Gastrocnemius medialis (tissue), 4 donors: ENCODE data around the gene PTH1R. TPM values are rescaled to one million over a fixed set of nuclear protein-coding genes. Genes with fewer than 3 reads are reported as not detected.

Experiments used
- ATAC-seq, 2 donors: fragments of 150-250 bp; one replicate each; pipeline ENCODE4 v1.9.1; 2016
- DNase-seq, 2 donors: peaks; one replicate each; pipeline ENCODE4 v3.0.0-alpha.2; 2019
- H3K27ac ChIP-seq, 4 donors: fragments of 200-600 bp; sonication (generic); 1 replicate in 1 of 4; 2 replicates in 3 of 4; pipeline ENCODE4 v1.5.1; 2016 to 2018; ENCODE audit warnings: mild to moderate bottlenecking in 2 of 4, moderate library complexity in 1 of 4
- H3K27me3 ChIP-seq, 3 donors: fragments of 200-600 bp; sonication (generic) in 2 of 3; 1 replicate in 1 of 3; 2 replicates in 2 of 3; pipeline versions ENCODE4 v1.5.1 to v1.6.0; 2016 to 2019; ENCODE audit warnings: mild to moderate bottlenecking in 1 of 3, moderate library complexity in 1 of 3
- H3K36me3 ChIP-seq, 2 donors: fragments of 200-600 bp; sonication (generic) in 1 of 2; one replicate each; pipeline ENCODE4 v1.5.1; 2017 to 2018
- H3K4me1 ChIP-seq, 2 donors: fragments of 200-600 bp; sonication (generic) in 1 of 2; one replicate each; pipeline ENCODE4 v1.5.1; 2016 to 2017; ENCODE audit warnings: mild to moderate bottlenecking in 2 of 2
- H3K4me3 ChIP-seq, 4 donors: fragments of 200-600 bp; sonication (generic) in 3 of 4; 1 replicate in 1 of 4; 2 replicates in 3 of 4; pipeline ENCODE4 v1.5.1; 2016 to 2019; ENCODE audit warnings: mild to moderate bottlenecking in 2 of 4
- H3K9me3 ChIP-seq, 3 donors: fragments of 200-600 bp; sonication (generic) in 2 of 3; 1 replicate in 1 of 3; 2 replicates in 2 of 3; pipeline ENCODE4 v1.5.1; 2016 to 2019
- POLR2A ChIP-seq, 2 donors: fragments of 450-650 bp; IDR thresholded peaks; one replicate each; pipeline ENCODE4 v1.6.1; 2017; ENCODE audit warnings: antibody characterized with exemption in 2 of 2, mild to moderate bottlenecking in 2 of 2, moderate library complexity in 2 of 2
- in situ Hi-C, 4 donors: fragments of 200-750 bp; cut with MboI; loops; one replicate each; pipeline versions ENCODE4 v1.15.0 to v1.8.0; 2017; ENCODE audit warnings: low sequenced_read_pairs in 4 of 4
- intact Hi-C: fragments of 100-400 bp; cut with DNase I; formaldehyde crosslinking; loops from one replicate; pipeline ENCODE4 v1.15.1; 2023; ENCODE audit warnings: low total_unique reads
- total RNA-seq, 4 donors: library from RNA; depleted of rRNA; stranded (reverse); fragments of >200 nt; gene quantifications; one replicate each; pipeline versions ENCODE4 v1.1.0 to v1.2.3, GENCODE V29; 2016
- TF ChIP-seq, protein P1 (sequence below), 5 experiments: fragments of 450-650 bp in 3 of 5; fragments of 200-600 bp in 2 of 5; sonication (generic) in 2 of 5; IDR thresholded peaks in 4 of 5; conservative IDR thresholded peaks in 1 of 5; 1 replicate in 4 of 5; 2 replicates in 1 of 5; pipeline ENCODE4 v1.5.1; 2016 to 2019; ENCODE audit warnings: antibody characterized with exemption in 5 of 5, mild to moderate bottlenecking in 3 of 5, moderate library complexity in 3 of 5

Gene PTH1R
- total RNA-seq, 4 donors from 2014 or later, result 2.3 to 7.9 (median 7.3) TPM

DNA sequence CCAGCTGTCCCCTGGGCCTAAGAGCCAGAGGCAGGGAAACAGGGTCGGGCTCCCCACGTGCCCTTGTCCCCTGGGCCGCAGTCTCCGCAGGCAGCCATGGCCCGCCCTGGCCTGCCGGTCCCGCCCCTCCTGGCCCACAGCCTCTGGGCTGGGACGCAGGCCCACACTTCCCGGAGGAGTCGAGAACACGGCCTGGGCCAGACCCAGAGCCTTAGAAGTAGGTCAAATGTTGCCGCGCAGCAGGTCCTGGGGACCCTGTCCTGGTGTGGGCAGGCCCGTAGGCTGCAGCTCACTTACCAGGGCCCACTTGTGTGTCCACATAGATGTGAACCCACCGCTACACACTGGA lies 10.0 kb upstream of the PTH1R start:
- in situ Hi-C loops, result no loop called here
- Histone ChIP-seq H3K27ac (peak overlapping the region; percentile 68 to 89 (median 70)), H3K27me3 (no peaks in the 10 kb centered on the region), H3K9me3 (no peaks in the 10 kb centered on the region), H3K36me3 (no peaks in the 10 kb centered on the region), H3K4me1 (peaks cover 28 to 30% of the 10 kb centered on the region in 2 donors), H3K4me3 (peak overlapping the region in 2 of 4 donors; percentile 7 to 19)
- peak; percentile 68 to 78 for DNase-seq
- ATAC-seq, result peak; percentile 72 to 78
- no peak for TF ChIP-seq POLR2A (IDR thresholded peaks at IDR 0.05)
- TF ChIP-seq, protein P1, sequence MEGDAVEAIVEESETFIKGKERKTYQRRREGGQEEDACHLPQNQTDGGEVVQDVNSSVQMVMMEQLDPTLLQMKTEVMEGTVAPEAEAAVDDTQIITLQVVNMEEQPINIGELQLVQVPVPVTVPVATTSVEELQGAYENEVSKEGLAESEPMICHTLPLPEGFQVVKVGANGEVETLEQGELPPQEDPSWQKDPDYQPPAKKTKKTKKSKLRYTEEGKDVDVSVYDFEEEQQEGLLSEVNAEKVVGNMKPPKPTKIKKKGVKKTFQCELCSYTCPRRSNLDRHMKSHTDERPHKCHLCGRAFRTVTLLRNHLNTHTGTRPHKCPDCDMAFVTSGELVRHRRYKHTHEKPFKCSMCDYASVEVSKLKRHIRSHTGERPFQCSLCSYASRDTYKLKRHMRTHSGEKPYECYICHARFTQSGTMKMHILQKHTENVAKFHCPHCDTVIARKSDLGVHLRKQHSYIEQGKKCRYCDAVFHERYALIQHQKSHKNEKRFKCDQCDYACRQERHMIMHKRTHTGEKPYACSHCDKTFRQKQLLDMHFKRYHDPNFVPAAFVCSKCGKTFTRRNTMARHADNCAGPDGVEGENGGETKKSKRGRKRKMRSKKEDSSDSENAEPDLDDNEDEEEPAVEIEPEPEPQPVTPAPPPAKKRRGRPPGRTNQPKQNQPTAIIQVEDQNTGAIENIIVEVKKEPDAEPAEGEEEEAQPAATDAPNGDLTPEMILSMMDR (IDR thresholded peaks at IDR 0.05 in 4 of 5, conservative IDR thresholded peaks at IDR 0.05 in 1 of 5), result no peak
- intact Hi-C loops, result loop anchor here (1.0 to 10.0 kb wide), 4 partner anchors 42 to 303 kb away; partner anchors contain the start of genes CCDC12, LRRC2 and NBEAL2

DNA sequence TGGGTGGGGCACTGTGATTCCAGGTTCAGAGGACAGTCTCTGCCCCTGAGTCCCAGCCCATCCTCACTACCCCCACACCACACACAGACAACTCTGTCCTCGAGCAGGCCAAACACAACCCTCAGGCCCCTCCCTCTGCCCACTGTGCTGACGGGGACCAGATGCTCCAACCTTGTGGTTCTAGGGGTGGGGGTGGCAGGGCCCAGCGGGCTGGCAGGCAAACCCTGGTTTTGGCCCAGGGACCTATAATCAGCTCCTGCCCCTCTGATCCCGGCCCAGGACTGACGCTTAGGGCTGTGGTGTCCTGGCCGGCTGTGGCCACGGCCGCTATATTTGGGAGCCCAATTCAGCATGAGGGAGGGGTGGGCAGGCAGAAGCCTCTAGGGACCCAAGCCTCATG lies 9.2 kb upstream of the PTH1R start:
- H3K4me1 ChIP-seq, result peaks cover 23 to 27% of the 10 kb centered on the region in 2 donors
- no peaks in the 10 kb centered on the region for H3K9me3 ChIP-seq
- TF ChIP-seq, protein P1 (IDR thresholded peaks at IDR 0.05 in 4 of 5, conservative IDR thresholded peaks at IDR 0.05 in 1 of 5), result no peak
- TF ChIP-seq POLR2A (IDR thresholded peaks at IDR 0.05), result no peak
- H3K27me3 ChIP-seq, result no peaks in the 10 kb centered on the region
- ATAC-seq (no peak), DNase-seq (no peak)
- intact Hi-C loops (loop anchor here (5.0 to 10.0 kb wide), 2 partner anchors 109 to 303 kb away; partner anchors contain the start of genes CCDC12, LRRC2 and NBEAL2), in situ Hi-C loops (no loop called here)
- no peaks in the 10 kb centered on the region for H3K36me3 ChIP-seq
- H3K4me3 ChIP-seq, result no peak overlapping the region
- peak overlapping the region; percentile 68 to 89 (median 70) for H3K27ac ChIP-seq

DNA sequence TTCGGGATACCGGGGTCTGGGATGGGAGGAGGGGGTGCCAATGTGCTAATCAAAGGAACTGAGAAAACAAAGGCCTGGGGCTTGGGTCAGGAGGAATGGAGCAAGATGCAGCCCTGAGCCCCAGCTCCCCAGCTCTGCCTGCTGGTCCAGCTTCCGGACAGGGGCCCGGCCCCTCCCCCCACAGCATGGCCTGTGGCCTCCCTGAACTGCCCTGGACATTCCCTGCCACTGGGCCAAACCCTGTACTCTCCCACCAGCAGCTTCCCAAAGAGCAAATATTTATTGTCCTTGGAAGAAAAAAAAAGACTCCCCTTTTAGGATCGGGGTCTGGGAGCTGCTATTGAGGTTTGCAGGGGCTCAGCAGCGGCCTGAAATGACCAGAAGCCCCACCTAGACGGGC lies 8.6 kb upstream of the PTH1R start:
- H3K27ac ChIP-seq, result peak overlapping the region in 3 of 4 donors; percentile 68 to 70 (median 69)
- TF ChIP-seq, protein P1 (IDR thresholded peaks at IDR 0.05 in 4 of 5, conservative IDR thresholded peaks at IDR 0.05 in 1 of 5), result no peak
- no peak for TF ChIP-seq POLR2A (IDR thresholded peaks at IDR 0.05)
- no peaks in the 10 kb centered on the region for H3K27me3 ChIP-seq
- DNase-seq (no peak), ATAC-seq (no peak)
- peaks cover 27 to 30% of the 10 kb centered on the region in 2 donors for H3K4me1 ChIP-seq
- intact Hi-C loops (loop anchor here (5.0 to 10.0 kb wide), 2 partner anchors 108 to 304 kb away; partner anchors contain the start of genes CCDC12, LRRC2 and NBEAL2), in situ Hi-C loops (no loop called here)
- no peaks in the 10 kb centered on the region for H3K36me3 ChIP-seq
- no peaks in the 10 kb centered on the region for H3K9me3 ChIP-seq
- H3K4me3 ChIP-seq, result no peak overlapping the region

DNA sequence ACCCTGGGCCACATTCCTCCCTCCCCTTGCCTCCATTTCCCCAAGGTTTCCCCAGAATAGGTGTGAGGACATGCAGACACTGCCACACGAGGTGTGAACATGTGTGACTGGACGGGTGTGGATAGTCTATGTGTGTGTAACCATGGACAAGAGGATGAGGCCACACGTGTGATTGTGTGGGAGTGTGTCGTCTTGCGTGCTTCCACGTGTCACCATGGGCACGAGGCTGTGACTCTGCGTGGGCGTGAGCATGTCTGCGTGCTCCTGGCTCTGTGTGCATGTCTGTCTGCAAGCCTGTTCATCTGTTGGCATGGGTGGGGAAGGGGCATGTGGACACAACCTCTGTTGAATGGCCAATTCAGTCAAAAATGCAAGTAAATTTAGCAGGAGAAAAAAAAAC lies 8.1 kb upstream of the PTH1R start:
- H3K36me3 ChIP-seq, result no peaks in the 10 kb centered on the region
- peaks cover 24 to 35% of the 10 kb centered on the region in 2 donors for H3K4me1 ChIP-seq
- in situ Hi-C loops, result no loop called here

More for the DNA sequence above, 8.1 kb upstream of the PTH1R start:
- Histone ChIP-seq H3K9me3 (no peaks in the 10 kb centered on the region), H3K27ac (peak overlapping the region in 2 of 4 donors; percentile 68 to 70), H3K4me3 (no peak overlapping the region), H3K27me3 (no peaks in the 10 kb centered on the region)
- no peak for TF ChIP-seq POLR2A (IDR thresholded peaks at IDR 0.05)
- TF ChIP-seq, protein P1 (IDR thresholded peaks at IDR 0.05 in 4 of 5, conservative IDR thresholded peaks at IDR 0.05 in 1 of 5), result no peak
- intact Hi-C loops, result loop anchor here (5.0 to 10.0 kb wide), 2 partner anchors 108 to 305 kb away; partner anchors contain the start of genes CCDC12, LRRC2 and NBEAL2
- ATAC-seq (no peak), DNase-seq (no peak)
